NCI-H1092 treated with DMSO at 0.1 percent for 48 hours (cell line): ENCODE measurements around the gene DUSP7.

Experiments
- DNase-seq: peaks from one replicate; lab custom pipeline; 2025; lab: John Stamatoyannopoulos, UW

Gene DUSP7

DNA sequence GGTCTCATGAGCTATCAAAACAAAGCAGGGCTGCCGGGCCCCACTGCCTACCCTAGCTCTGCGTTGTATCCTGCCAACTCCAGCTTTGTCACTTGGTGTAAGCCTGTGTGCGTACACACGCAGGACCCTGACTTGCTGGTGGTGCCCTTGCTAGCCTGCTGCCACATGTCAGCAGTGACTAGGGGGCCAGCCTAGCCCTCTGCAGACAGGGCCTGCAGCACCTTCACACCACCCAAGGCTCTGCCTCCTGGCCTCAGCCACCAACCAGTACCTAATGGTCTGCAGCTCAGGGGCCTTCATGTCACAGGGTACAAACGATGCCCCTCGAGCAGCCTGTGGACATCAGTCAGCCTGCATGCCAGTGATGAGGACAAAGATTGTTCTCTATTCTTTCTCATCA lies 30.1 kb upstream of the DUSP7 start:
- DNase-seq: no peak

DNA sequence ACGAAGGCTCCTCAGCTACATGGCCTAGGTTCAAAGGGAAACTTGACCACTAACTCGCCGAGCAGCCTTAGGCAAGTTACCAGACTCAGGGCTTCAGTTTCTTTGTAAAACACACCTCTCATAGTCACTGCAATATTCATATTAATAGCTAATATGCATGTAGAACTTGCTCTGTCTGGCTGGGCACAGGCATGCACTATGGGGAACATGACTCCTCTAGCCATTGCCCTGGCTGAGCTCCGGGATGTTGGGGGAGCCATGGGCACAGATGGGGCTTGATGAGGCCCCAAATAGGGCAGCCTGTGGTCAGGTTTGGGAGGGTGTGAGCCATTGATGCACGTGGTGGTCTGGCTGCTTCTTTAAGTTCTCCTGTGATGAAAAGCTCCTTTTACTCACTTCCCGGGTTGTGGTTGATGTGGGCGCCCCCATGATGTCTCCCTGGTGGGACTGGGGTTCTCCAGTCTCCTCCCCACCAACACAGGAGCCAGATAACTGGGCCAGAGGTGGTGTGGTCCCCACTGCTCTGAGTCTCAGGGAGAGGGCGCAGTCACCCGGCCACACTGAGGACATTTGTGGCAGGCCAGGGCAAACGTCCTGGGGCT lies 29.4 kb upstream of the DUSP7 start:
- no peak for DNase-seq

- no peak for DNase-seq
Observed at GRCh38 chr3:52084954-52085680, 28.7 kb upstream of the DUSP7 start.

DNA sequence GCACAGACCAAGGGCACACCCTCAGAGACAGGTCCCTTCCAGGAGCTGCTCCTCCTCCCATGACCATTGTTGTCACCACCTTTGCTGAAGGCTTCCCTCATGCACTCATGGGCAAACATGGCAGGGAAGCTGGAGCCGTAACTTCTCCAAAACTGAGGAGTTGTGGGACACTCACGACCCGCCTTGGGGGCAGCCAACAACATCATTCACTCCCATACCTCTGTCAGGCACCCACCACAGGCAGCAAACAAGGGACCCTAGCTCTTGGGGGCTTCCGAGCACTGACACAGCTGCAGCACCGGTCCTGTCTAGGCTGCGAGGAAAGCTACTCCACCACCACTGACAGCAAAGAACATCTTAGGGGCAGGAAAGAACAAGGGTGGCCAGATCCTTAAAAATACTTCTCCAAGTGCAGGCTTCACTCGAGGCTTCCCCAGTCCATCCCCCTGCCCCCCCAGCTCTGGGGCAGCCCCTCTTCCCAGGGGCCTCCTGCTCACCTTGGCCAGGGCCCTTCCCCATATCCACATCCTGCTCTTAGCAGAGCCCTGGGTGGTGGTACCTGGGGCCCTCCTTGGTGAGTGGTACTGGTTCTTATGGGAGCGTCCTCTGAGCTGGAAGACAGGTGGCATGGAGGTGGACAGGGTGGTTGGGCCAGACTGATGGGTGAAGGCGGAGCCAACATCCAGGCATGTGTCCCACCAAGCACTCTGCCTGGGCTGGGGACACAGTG lies 28.0 kb upstream of the DUSP7 start:
- DNase-seq: no peak

DNA sequence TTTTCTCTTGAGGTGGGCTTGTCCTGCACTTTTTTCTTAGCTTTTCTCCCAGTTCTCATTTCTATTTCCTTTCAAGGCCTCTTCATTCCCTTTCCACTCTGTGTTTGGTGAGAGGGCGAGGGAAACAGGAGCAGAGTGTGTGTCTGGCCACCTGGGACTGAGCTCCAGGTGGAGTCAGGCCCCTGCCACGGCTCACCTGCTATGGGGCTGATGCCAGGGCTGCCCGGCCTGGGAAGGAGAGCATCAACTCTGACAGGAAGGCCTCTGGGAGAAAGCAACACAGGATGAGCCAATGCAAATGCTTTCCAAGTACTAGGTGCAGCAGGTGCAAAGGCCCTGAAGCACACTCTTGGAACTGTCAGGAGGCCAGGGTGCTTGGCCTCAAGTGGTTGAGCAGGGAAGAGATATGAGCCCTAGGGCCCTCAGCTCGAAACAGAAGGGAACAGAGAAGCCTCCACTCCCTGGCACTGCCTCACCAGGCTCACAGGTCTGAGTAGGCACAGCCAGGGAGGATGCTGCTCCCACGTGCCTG lies 27.3 kb upstream of the DUSP7 start:
- DNase-seq: no peak

DNA sequence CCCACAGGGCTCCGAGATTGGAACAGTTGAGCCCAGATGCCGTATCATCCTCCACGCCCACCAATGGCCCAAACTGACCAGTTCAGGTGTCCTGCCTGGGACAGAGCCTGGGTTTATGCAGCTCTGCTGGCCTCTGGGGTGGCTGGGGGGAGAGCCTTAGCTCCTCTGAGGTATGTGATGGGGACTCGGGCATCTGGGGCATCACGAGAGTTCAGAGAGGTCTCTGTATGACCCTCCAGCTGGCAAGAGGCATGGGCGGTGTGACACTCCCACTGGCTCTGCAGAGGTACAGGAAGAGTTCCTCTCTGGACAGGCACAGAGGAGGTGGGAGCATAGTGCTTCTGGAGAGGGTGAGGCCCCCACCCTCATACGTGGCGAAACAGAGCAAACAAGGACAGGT lies 26.6 kb upstream of the DUSP7 start:
- no peak for DNase-seq

GRCh38 chr3:52080830-52081719 lies 24.7 kb upstream of the DUSP7 start:
- no peak for DNase-seq

DNA sequence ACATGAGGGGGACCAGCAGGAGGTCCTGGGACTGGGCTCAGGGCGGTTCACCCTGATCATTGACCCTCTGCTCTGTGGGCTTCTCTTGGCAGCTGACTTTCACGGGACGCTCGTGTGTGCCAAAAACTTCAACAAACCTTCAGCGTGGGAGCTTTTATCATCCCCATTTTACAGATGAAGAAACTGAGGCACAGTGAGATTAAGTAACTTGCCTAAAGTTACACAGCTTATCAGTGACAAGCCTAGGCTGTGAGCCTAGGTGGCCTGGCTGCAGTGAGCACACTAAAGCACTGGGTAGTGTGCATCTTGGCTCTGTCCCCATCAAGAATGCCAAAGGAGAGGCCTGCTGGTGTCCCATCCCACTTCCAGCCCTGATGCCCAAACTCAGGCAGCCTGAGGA lies 23.6 kb upstream of the DUSP7 start:
- no peak for DNase-seq

- DNase-seq: no peak
Observed at GRCh38 chr3:52078781-52079560, 22.6 kb upstream of the DUSP7 start.

GRCh38 chr3:52077925-52078324 lies 21.6 kb upstream of the DUSP7 start:
- DNase-seq: no peak

DNA sequence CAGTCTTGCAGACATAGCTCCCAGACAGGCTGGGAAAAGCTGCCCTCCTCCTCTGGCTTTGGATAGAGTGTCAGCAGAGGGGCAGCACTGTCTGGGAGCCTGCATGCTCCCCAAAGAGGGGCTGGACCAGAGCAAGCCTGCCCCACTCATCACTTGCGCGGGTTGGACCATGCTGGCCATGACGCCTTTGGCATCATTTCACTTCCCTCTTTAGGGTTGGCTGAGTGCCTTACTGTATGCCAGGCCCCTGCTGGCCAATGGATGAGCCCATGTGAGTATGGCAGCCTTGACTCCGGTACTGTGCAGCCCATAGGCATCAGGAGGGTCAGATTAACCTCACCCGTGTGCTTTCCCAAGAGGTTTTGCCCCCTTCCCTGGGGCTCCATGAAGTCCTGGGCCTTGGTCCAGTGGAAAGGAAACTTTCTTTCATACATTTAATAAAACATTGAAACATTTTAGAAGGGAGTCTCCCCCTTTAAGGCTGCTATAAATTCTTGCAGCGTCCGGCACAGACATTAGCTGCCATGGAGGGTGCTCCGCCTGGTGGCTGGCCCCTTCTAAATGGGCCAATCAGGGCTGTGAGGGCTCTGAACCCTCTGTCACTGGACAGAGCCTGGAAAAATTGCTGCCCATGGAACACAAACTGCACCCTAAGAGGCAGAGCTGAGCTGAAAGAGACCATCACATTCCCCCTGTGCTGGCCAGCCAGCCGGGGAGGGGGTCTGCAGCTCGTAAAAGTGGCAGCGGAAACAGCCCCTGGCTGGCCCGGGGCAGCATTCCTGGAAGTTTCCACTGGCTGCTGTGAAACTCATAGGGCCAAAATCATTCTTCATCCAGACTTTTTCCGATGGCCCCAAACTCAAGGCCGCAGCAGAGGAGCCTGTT lies 20.8 kb upstream of the DUSP7 start:
- no peak for DNase-seq

DNA sequence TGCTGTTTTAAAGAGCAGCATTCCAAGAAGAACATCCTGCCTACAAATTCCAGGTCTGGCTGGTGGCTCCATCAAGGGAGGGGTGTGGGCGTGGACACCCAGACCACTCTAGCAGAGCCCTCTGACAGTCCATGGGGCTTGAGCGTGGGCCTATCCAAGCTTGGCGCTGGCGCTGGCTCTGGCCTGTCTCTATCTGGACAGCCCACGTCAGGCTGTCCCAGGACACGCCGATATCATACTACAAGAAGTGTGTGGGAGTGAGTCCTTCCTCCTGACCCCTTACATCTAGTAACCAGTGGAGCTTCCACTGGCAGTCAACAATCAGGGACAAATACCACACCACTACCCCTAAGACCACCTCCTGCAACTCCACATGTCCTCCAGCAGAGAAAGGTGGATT lies 17.1 kb upstream of the DUSP7 start:
- DNase-seq: no peak

- DNase-seq: no peak
Observed at GRCh38 chr3:52072471-52072870, 16.1 kb upstream of the DUSP7 start.

DNA sequence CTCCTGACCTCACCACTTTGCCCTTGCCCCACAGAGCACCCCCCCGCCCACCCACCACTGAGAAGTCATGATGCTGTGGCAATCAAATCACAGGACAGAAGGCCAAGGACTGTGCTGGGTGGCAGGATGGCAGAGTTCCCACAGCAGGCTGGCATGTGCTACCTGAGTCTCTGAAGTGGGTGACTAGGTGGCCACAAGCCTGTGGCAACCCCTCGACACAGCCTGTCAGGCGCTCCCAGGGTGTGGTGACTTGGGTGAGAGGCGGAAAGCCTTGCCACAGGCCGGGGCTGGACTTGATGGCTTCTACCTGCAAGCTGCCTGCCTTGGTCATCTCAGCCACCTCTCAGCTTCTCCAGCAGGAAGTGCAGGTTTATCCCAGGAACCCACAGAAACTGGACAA lies 15.6 kb upstream of the DUSP7 start:
- DNase-seq: no peak

DNA sequence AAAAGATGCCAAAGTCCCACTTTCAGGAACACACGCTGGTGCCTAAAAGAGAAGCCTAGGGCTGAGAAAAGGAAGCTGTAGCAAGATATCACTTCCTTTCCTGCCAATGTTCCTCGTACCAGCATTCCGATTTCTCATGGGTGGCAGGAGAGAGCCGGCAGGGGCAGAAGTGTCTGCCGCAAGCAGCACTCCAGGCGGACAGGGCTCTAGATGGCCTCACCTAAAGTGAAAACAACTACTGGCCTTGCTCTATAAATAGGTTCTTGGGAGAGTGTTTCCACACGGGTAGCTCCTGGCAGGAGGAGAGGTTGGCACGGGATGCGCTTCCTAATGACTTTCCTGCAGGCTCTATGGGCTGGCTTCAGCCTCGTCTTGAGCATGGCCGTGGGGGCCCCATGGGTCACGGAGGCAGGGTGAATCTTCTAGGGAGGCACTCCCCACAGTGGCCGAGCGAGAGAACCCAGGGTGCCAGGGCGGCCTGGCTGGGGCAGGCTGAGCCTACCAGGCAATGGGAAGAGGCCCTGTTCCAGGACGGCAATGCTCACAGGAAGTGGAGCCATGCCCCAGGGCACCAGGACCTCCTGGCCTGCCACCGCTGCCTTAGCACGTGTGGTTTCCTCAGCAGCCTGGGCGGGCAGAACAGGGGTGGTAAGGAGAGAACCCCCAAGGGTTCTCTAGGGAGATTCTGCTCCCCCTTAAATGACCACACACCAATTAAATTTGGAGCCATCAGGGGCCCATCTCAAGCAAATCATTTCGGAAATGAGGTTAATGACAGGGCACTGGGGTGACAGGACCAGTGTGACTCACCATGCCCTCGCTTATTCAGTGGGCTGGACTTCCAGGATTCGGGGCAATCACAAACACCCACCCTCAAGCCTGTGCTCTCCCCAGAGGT lies 14.6 kb upstream of the DUSP7 start:
- no peak for DNase-seq

- no peak for DNase-seq
Observed at GRCh38 chr3:52069855-52070254, 13.5 kb upstream of the DUSP7 start.

DNA sequence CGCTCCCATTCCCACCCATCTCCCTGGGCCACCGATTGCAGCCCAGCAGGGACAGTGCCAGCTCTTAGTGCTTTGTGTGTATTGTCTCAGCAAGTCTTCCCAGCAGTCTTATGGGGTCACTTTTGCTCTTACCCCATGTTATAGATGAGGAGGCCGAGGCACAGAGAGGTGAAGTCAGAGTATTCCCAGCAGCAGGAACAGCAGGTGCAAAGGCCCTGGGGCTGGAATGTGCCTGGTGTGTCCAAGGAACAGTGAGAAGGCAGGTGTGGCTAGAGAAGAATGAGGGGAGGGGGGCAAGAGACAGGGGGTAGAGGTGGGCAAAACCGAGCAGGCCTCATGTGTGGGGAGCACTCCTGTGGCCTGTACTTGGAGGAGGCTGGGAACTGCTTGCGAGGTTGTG lies 12.8 kb upstream of the DUSP7 start:
- DNase-seq: no peak

DNA sequence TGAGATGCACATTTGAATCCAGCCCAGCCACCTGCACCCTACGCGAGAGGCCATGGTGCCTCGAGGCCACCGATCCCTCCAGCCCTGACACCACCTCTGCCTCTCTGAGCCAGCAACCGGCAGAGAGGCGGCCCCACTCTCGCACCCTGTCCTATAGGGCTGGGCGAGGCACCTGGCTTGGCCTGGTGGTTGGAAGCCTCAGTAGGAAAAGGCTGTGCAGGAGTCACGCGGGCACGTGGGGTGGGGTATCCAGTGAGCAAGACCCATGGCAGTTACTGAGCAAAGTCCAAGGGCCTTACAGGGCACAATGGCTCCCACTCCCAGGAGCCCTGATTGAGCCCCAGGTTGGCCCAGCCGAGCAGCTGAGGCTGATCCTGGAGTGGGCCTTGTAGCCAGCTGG lies 12.4 kb upstream of the DUSP7 start:
- no peak for DNase-seq

GRCh38 chr3:52068055-52068571 lies 11.7 kb upstream of the DUSP7 start:
- DNase-seq: no peak
